HCEC 1CT (cell line): Measurements from ENCODE around the gene KRTAP4-9.
A peak's percentile ranks its signal among the peaks of the same experiment; 100 is the strongest.
"Not testable (repeated sequence)": the region's sequence is repeated elsewhere in the genome, so short reads cannot be mapped to it uniquely, and the experiment has no call there.

Experiments used
- DNase-seq: peaks from one replicate; pipeline ENCODE4 v3.0.0-alpha.2; 2017

Gene KRTAP4-9

GRCh38 chr17:41098481-41098880 is 6.7 kb upstream of the KRTAP4-9 start:
- DNase-seq: peak; percentile 58

GRCh38 chr17:41099682-41100480 is 5.3 kb upstream of the KRTAP4-9 start:
- DNase-seq: peak; percentile 69

- DNase-seq: no peak
Observed at GRCh38 chr17:41101586-41102259, 3.5 kb upstream of the KRTAP4-9 start, which contains the start of gene KRTAP4-16. Gene KRTAP4-16, minus strand, starts transcription at chr17:41102209. Its CDS starts 0 bp downstream, at chr17:41102209.

GRCh38 chr17:41103896-41104295 is 1.3 kb upstream of the KRTAP4-9 start:
- peak; percentile 44 for DNase-seq

GRCh38 chr17:41104386-41105038 is 677 bp upstream of the KRTAP4-9 start:
- DNase-seq: peak; percentile 60

- no peak for DNase-seq
Observed at GRCh38 chr17:41107941-41108450, 2.8 kb downstream of the KRTAP4-9 start.

- not testable (repeated sequence) for DNase-seq
Observed at GRCh38 chr17:41108728-41109386, 3.7 kb downstream of the KRTAP4-9 start.

GRCh38 chr17:41111151-41111885 is 6.1 kb downstream of the KRTAP4-9 start:
- DNase-seq: no peak

- no peak for DNase-seq
Observed at GRCh38 chr17:41116297-41116696, 11.1 kb downstream of the KRTAP4-9 start.

GRCh38 chr17:41117846-41118386 is 12.7 kb downstream of the KRTAP4-9 start, which contains the start of gene KRTAP4-11:
Gene KRTAP4-11, minus strand, starts transcription at chr17:41118373. Its CDS starts 58 bp downstream, at chr17:41118315.
- not testable (repeated sequence) for DNase-seq

- DNase-seq: peak; percentile 51
Observed at GRCh38 chr17:41118721-41119120, 13.5 kb downstream of the KRTAP4-9 start.

- peak; percentile 56 for DNase-seq
Observed at GRCh38 chr17:41119696-41120690, 14.8 kb downstream of the KRTAP4-9 start.

- DNase-seq: no peak
Observed at GRCh38 chr17:41121742-41122141, 16.6 kb downstream of the KRTAP4-9 start.

- not testable (repeated sequence) for DNase-seq
Observed at GRCh38 chr17:41123292-41123990, 18.3 kb downstream of the KRTAP4-9 start.

GRCh38 chr17:41123991-41124371 is 18.8 kb downstream of the KRTAP4-9 start, which contains the start of gene KRTAP4-12:
Gene KRTAP4-12, minus strand, starts transcription at chr17:41124182. Its CDS starts 60 bp downstream, at chr17:41124122.
- DNase-seq: not testable (repeated sequence)

GRCh38 chr17:41125064-41125463 is 19.9 kb downstream of the KRTAP4-9 start:
- DNase-seq: no peak

- DNase-seq: no peak
Observed at GRCh38 chr17:41126412-41126811, 21.2 kb downstream of the KRTAP4-9 start.

GRCh38 chr17:41127371-41127770 is 22.2 kb downstream of the KRTAP4-9 start:
- DNase-seq: no peak

GRCh38 chr17:41131979-41132378 is 26.8 kb downstream of the KRTAP4-9 start:
- peak; percentile 39 for DNase-seq
